ENCODE data around the gene CCDC93.

GRCh38 chr2:117943013-117943672 lies 70.7 kb downstream of the CCDC93 start:
- TF ChIP-seq CTCF (tag by site-specific recombination; IDR thresholded peaks at IDR 0.05) = no peak
- TF ChIP-seq ZNF501 (tag by site-specific recombination; IDR thresholded peaks at IDR 0.05) = no peak
- TF ChIP-seq YY1 (tag by site-specific recombination; IDR thresholded peaks at IDR 0.05) = no peak
- no peak for TF ChIP-seq ZBTB26 (tag by site-specific recombination; optimal IDR thresholded peaks at IDR 0.05)
- TF ChIP-seq RBAK (tag by site-specific recombination; IDR thresholded peaks at IDR 0.05) = no peak
- no peak for TF ChIP-seq GLI4 (tag by site-specific recombination; IDR thresholded peaks at IDR 0.05)
- TF ChIP-seq TCF7L2 (IDR thresholded peaks at IDR 0.05; ENCODE audit: borderline replicate concordance, low read depth, low read length) = no peak
- no peak for TF ChIP-seq INSM2 (tag by site-specific recombination; IDR thresholded peaks at IDR 0.05)
- no peak for TF ChIP-seq HOXA7 (CRISPR knock-in tag; IDR thresholded peaks at IDR 0.05; ENCODE audit: borderline replicate concordance)
